GM12878 (cell line): Measurements from ENCODE around the gene IL10. TPM values are rescaled to one million over a fixed set of nuclear protein-coding genes. Genes with fewer than 3 reads are reported as not detected.

Experiments used
- ATAC-seq: fragments of 200-7000 bp; cut with Tn5 transposase; 3 replicates; pipeline ENCODE4 v1.9.1; 2020; ENCODE audit warnings: mild to moderate bottlenecking, moderate library complexity
- BruUV-seq: library from RNA; stranded (reverse); fragments of 400-500 nt; replicated peaks from 2 replicates; lab custom pipeline; 2021; lab: Mats Ljungman, UMichigan
- CTCF ChIA-PET: fragments of 300-600 bp; sonication (Branson Sonifier 250); formaldehyde crosslinking; extraction: SDS; loops from one replicate; lab custom pipeline; 2021; ENCODE audit warnings: inconsistent platforms; lab: Yijun Ruan, JAX
- POLR2A ChIA-PET: fragments of 350-600 bp; formaldehyde crosslinking; extraction: SDS; loops from one replicate; lab custom pipeline; 2021; ENCODE audit warnings: inconsistent platforms; lab: Charles Lee
- RAD21 ChIA-PET: fragments of 300-600 bp; sonication (Branson Sonifier 250); formaldehyde crosslinking; loops from one replicate; lab custom pipeline; 2023; ENCODE audit warnings: antibody characterized with exemption; ENCODE audit not compliant: unreplicated experiment; lab: Charles Lee
- SMC1A ChIA-PET: fragments of 300-600 bp; sonication (Branson Sonifier 250); formaldehyde crosslinking; loops from one replicate; lab custom pipeline; 2023; ENCODE audit not compliant: unreplicated experiment, uncharacterized antibody; lab: Charles Lee
- DNase-seq: peaks from one replicate; pipeline ENCODE4 v3.0.0-alpha.2; 2011; ENCODE audit warnings: low read depth, low spot score
- FAIRE-seq: peaks from 3 replicates; lab custom pipeline; 2011; peaks lifted over from hg19 to GRCh38; lab: Jason Lieb, UNC
- H2AFZ ChIP-seq: 2 replicates; pipeline ENCODE4 v1.6.0; 2011; ENCODE audit warnings: low read depth, low read length, control low read depth; ENCODE audit not compliant: control insufficient read depth
- H3K27ac ChIP-seq: 2 replicates; pipeline ENCODE4 v1.5.1; 2011; ENCODE audit warnings: control low read depth; ENCODE audit not compliant: control insufficient read depth, insufficient read depth
- H3K27me3 ChIP-seq, 2 experiments: replicated peaks in 1 of 2; 2 replicates each; pipeline versions ENCODE4 v1.6.0 to v1.6.1; 2011; ENCODE audit warnings: low read length in 1 of 2; ENCODE audit not compliant: control insufficient read depth in 2 of 2, insufficient read depth in 2 of 2
- H3K36me3 ChIP-seq, 2 experiments: 2 replicates each; pipeline ENCODE4 v1.5.1; 2011; ENCODE audit warnings: low read length in 1 of 2; ENCODE audit not compliant: control insufficient read depth in 2 of 2, insufficient read depth in 2 of 2
- H3K4me1 ChIP-seq: 2 replicates; pipeline ENCODE4 v1.6.1; 2011; ENCODE audit warnings: mild to moderate bottlenecking, low read length, moderate library complexity, mixed read lengths; ENCODE audit not compliant: control insufficient read depth, insufficient read depth
- H3K4me2 ChIP-seq: 2 replicates; pipeline ENCODE4 v1.6.0; 2011; ENCODE audit warnings: control low read depth; ENCODE audit not compliant: control insufficient read depth, insufficient read depth
- H3K4me3 ChIP-seq: fragments of 200-600 bp; sonication (generic); 2 replicates; pipeline ENCODE4 v1.5.1; 2016
- H3K79me2 ChIP-seq: 2 replicates; pipeline ENCODE4 v1.6.0; 2011; ENCODE audit warnings: low read length; ENCODE audit not compliant: control insufficient read depth, insufficient read depth
- H3K9ac ChIP-seq: 2 replicates; pipeline ENCODE4 v1.8.0; 2011; ENCODE audit warnings: low read length, control low read depth, mixed read lengths; ENCODE audit not compliant: control insufficient read depth, insufficient read depth
- H3K9me3 ChIP-seq: replicated peaks from 3 replicates; pipeline ENCODE4 v1.5.1; 2011; ENCODE audit warnings: mild to moderate bottlenecking, low read length; ENCODE audit not compliant: control insufficient read depth, insufficient read depth
- H4K20me1 ChIP-seq: 2 replicates; pipeline ENCODE4 v1.6.0; 2011; ENCODE audit not compliant: control insufficient read depth, insufficient read depth
- CEBPB ChIP-seq, 2 experiments: fragments of 150-350 bp in 1 of 2; IDR thresholded peaks; 2 replicates each; pipeline ENCODE4 v1.6.1; 2012 to 2014; ENCODE audit warnings: low read depth in 2 of 2, low read length in 2 of 2, borderline replicate concordance in 1 of 2, inconsistent platforms in 1 of 2
- CHD4 ChIP-seq: fragments of 200-600 bp; sonication (generic); IDR thresholded peaks from 2 replicates; pipeline ENCODE4 v1.6.1; 2016; ENCODE audit warnings: mild to moderate bottlenecking
- FOXK2 ChIP-seq: fragments of 450-650 bp; IDR thresholded peaks from 2 replicates; pipeline ENCODE4 v1.6.1; 2017; ENCODE audit warnings: mild to moderate bottlenecking, moderate library complexity
- POLR2A ChIP-seq: IDR thresholded peaks from 2 replicates; pipeline ENCODE4 v1.6.1; 2011; ENCODE audit warnings: low read depth, mild to moderate bottlenecking, low read length
- SMAD5 ChIP-seq: IDR thresholded peaks from 2 replicates; pipeline ENCODE4 v1.6.1; 2016; ENCODE audit warnings: antibody characterized with exemption, low read depth
- SMARCA5 ChIP-seq: fragments of 450-650 bp; IDR thresholded peaks from 2 replicates; pipeline ENCODE4 v1.6.1; 2017; ENCODE audit warnings: mild to moderate bottlenecking
- YBX1 ChIP-seq: fragments of 450-650 bp; IDR thresholded peaks from 2 replicates; pipeline ENCODE4 v1.6.1; 2016; ENCODE audit warnings: antibody characterized with exemption
- ZNF207 ChIP-seq: fragments of 450-650 bp; IDR thresholded peaks from 2 replicates; pipeline ENCODE4 v1.6.1; 2014; ENCODE audit warnings: antibody characterized with exemption, mild to moderate bottlenecking, borderline replicate concordance
- WGBS: methylation state at CpG from one replicate; pipeline ENCODE4 v1.1.6; 2016; ENCODE audit warnings: low lambda C conversion rate; ENCODE audit not compliant: insufficient replicate concordance, insufficient coverage; ENCODE audit errors: missing lambda C conversion rate; 5-methylcytosine and 5-hydroxymethylcytosine counted together
- in situ Hi-C: fragments of 300-500 bp; cut with MboI; formaldehyde crosslinking; loops from 9 replicates; pipeline ENCODE4 v1.14.3; 2018; ENCODE audit warnings: mixed read lengths
- intact Hi-C: fragments of 100-400 bp; cut with micrococcal nuclease; formaldehyde crosslinking; loops from one replicate; pipeline ENCODE4 v1.14.2; 2022; ENCODE audit not compliant: unreplicated experiment
- polyA plus RNA-seq, 11 experiments: library from polyadenylated mRNA; depleted of rRNA in 4 of 11; unstranded in 6 of 11; stranded (reverse) in 5 of 11; fragments of >200 nt; fragmentation: Nextera tagmentation in 4 of 11; fragmentation: Illumina TruSeq in 1 of 11; extraction: Ambion mirVana in 4 of 11; extraction: Trizol in 1 of 11; gene quantifications; 1 replicate in 1 of 11; 2 replicates in 10 of 11; pipeline versions ENCODE4 v1.2.1 to v1.2.3, GENCODE V29; 2011 to 2016; ENCODE audit warnings: inconsistent platforms in 2 of 11, missing spikeins in 2 of 11, low read depth in 1 of 11
- total RNA-seq, 4 experiments: library from RNA; depleted of rRNA in 3 of 4; stranded (reverse); fragments of >200 nt in 3 of 4; fragmentation: Illumina TruSeq in 1 of 4; extraction: Trizol in 1 of 4; gene quantifications; 2 replicates each; pipeline versions ENCODE4 v1.2.1 to v1.2.3, GENCODE V29; 2013 to 2021
- TF ChIP-seq, protein P1 (sequence below): IDR thresholded peaks from 2 replicates; pipeline ENCODE4 v1.6.1; 2011; ENCODE audit warnings: borderline replicate concordance, low read depth, mild to moderate bottlenecking, moderate library complexity, low read length; ENCODE audit not compliant: insufficient read depth, poor library complexity, severe bottlenecking
- TF ChIP-seq, protein P2 (sequence below): fragments of 450-650 bp; formaldehyde crosslinking; IDR thresholded peaks from 2 replicates; pipeline ENCODE4 v1.4.0; 2020; ENCODE audit warnings: mild to moderate bottlenecking, moderate library complexity
- TF ChIP-seq, protein P3 (sequence below): fragments of 450-650 bp; IDR thresholded peaks from 2 replicates; pipeline ENCODE4 v1.6.1; 2017; ENCODE audit warnings: low read depth, mild to moderate bottlenecking, moderate library complexity
- TF ChIP-seq, protein P4 (sequence below): IDR thresholded peaks from 2 replicates; pipeline ENCODE4 v1.6.1; 2011; ENCODE audit warnings: borderline replicate concordance, low read depth, mild to moderate bottlenecking, moderate library complexity, mixed read lengths, low read length; ENCODE audit not compliant: insufficient read depth; ENCODE audit errors: extremely low read length
- TF ChIP-seq, protein P5 (sequence below): IDR thresholded peaks from 2 replicates; pipeline ENCODE4 v1.6.1; 2012; ENCODE audit warnings: low read length, inconsistent platforms

IL10 gene
- total and polyA plus RNA-seq, 10 of the 15 experiments (the other 5 are each of a cell fraction or from before 2014, with no cell fraction given) = 0.34 to 5.0 (median 1.1) TPM

DNA sequence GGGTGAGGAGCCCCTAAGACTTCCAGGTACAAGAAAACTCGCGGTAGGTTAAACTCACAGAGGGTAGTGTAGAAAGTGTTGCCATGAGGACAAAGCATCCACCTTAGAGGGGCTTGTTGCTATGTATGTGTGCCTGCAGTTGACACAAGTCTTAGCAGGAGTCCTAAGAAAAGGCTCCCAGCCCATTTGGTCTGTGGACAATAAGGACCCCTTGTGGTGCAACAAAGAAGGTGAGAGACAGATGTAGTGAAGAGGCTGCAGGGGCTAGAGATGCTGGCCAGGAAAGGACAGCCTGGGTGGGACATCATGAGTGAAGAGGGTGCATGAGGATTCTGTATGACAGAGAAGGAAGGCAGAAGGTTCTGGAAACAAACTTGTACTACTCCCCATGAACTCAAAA is 36.3 kb upstream of the IL10 start (continued):
- peak; percentile 55; the same call in 1 of the 2 replicates for TF ChIP-seq SMARCA5

DNA sequence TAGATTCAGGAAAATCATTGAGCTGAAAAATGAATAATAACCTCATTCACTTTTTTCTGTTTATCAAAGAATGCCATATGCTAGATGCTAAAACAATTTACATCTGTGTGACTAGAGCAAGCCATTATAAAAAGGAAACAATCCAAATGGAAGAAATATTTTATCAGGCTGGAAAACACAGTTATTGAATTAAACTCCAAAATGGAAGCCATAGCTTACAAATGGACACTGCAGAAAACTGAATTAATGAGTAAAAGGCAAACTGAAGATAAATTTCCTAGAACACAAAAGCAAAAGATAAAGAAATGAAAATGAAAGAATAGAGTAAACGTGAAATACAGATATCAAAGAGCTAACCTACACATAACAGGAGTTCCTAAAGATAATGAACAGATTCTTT is 33.1 kb upstream of the IL10 start:
- ChIA-PET RAD21 (interaction anchor here (0.5 to 14.8 kb wide), 15 partner anchors 8 to 177 kb away, joined by 3 to 297 read pairs (median 4); partner anchors contain the start of genes FCMR, IL10 and IL19), POLR2A (interaction anchor here (0.6 to 5.1 kb wide), 8 partner anchors 13 to 335 kb away, joined by 3 to 41 read pairs (median 4); partner anchors contain the start of gene IL19), SMC1A (interaction anchor here (0.5 to 14.9 kb wide), 23 partner anchors 10 to 176 kb away, joined by 3 to 417 read pairs (median 12); partner anchors contain the start of genes DYRK3, IL10 and IL19), CTCF (interaction anchor here (0.8 to 18.5 kb wide), 25 partner anchors 9 to 199 kb away, joined by 3 to 805 read pairs (median 6); partner anchors contain the start of genes DYRK3, IL10 and IL19)
- Histone ChIP-seq H2AFZ (no peak overlapping the region), H3K9me3 (no peaks in the 10 kb centered on the region), H3K36me3 (no peaks in the 10 kb centered on the region), H3K27ac (no peak overlapping the region), H3K4me1 (peaks cover 20% of the 10 kb centered on the region), H3K4me2 (no peak overlapping the region), H3K79me2 (no peaks in the 10 kb centered on the region), H3K9ac (no peak overlapping the region), H4K20me1 (no peaks in the 10 kb centered on the region; the same call in 1 of the 2 replicates), H3K27me3 (no peaks in the 10 kb centered on the region), H3K4me3 (no peak overlapping the region)
- no peak for ATAC-seq
- no peak for FAIRE-seq
- intact Hi-C loops (loop anchor here (10.0 kb wide), 1 partner anchor 201 kb away; no protein-coding TSS in a partner anchor), in situ Hi-C loops (no loop called here)
- WGBS = 77% methylated on average over 1 of the region's 1 CpG
- BruUV-seq = no TSS peak
- no peak for DNase-seq
- TF ChIP-seq, protein P1, sequence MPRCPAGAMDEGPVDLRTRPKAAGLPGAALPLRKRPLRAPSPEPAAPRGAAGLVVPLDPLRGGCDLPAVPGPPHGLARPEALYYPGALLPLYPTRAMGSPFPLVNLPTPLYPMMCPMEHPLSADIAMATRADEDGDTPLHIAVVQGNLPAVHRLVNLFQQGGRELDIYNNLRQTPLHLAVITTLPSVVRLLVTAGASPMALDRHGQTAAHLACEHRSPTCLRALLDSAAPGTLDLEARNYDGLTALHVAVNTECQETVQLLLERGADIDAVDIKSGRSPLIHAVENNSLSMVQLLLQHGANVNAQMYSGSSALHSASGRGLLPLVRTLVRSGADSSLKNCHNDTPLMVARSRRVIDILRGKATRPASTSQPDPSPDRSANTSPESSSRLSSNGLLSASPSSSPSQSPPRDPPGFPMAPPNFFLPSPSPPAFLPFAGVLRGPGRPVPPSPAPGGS = no peak
- TF ChIP-seq, protein P2, sequence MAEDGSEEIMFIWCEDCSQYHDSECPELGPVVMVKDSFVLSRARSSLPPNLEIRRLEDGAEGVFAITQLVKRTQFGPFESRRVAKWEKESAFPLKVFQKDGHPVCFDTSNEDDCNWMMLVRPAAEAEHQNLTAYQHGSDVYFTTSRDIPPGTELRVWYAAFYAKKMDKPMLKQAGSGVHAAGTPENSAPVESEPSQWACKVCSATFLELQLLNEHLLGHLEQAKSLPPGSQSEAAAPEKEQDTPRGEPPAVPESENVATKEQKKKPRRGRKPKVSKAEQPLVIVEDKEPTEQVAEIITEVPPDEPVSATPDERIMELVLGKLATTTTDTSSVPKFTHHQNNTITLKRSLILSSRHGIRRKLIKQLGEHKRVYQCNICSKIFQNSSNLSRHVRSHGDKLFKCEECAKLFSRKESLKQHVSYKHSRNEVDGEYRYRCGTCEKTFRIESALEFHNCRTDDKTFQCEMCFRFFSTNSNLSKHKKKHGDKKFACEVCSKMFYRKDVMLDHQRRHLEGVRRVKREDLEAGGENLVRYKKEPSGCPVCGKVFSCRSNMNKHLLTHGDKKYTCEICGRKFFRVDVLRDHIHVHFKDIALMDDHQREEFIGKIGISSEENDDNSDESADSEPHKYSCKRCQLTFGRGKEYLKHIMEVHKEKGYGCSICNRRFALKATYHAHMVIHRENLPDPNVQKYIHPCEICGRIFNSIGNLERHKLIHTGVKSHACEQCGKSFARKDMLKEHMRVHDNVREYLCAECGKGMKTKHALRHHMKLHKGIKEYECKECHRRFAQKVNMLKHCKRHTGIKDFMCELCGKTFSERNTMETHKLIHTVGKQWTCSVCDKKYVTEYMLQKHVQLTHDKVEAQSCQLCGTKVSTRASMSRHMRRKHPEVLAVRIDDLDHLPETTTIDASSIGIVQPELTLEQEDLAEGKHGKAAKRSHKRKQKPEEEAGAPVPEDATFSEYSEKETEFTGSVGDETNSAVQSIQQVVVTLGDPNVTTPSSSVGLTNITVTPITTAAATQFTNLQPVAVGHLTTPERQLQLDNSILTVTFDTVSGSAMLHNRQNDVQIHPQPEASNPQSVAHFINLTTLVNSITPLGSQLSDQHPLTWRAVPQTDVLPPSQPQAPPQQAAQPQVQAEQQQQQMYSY (CRISPR knock-in tag) = no peak
- TF ChIP-seq FOXK2 (no peak), CEBPB (IDR thresholded peaks at IDR 0.05; ENCODE audit: borderline replicate concordance in 1 of 2, low read depth in 2 of 2, low read length in 2 of 2) (no peak), YBX1 (no peak), ZNF207 (no peak), CHD4 (no peak), POLR2A (no peak), SMAD5 (no peak)
- TF ChIP-seq, protein P3, sequence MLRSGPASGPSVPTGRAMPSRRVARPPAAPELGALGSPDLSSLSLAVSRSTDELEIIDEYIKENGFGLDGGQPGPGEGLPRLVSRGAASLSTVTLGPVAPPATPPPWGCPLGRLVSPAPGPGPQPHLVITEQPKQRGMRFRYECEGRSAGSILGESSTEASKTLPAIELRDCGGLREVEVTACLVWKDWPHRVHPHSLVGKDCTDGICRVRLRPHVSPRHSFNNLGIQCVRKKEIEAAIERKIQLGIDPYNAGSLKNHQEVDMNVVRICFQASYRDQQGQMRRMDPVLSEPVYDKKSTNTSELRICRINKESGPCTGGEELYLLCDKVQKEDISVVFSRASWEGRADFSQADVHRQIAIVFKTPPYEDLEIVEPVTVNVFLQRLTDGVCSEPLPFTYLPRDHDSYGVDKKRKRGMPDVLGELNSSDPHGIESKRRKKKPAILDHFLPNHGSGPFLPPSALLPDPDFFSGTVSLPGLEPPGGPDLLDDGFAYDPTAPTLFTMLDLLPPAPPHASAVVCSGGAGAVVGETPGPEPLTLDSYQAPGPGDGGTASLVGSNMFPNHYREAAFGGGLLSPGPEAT = no peak
- TF ChIP-seq, protein P4, sequence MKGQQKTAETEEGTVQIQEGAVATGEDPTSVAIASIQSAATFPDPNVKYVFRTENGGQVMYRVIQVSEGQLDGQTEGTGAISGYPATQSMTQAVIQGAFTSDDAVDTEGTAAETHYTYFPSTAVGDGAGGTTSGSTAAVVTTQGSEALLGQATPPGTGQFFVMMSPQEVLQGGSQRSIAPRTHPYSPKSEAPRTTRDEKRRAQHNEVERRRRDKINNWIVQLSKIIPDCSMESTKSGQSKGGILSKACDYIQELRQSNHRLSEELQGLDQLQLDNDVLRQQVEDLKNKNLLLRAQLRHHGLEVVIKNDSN = no peak
- TF ChIP-seq, protein P5, sequence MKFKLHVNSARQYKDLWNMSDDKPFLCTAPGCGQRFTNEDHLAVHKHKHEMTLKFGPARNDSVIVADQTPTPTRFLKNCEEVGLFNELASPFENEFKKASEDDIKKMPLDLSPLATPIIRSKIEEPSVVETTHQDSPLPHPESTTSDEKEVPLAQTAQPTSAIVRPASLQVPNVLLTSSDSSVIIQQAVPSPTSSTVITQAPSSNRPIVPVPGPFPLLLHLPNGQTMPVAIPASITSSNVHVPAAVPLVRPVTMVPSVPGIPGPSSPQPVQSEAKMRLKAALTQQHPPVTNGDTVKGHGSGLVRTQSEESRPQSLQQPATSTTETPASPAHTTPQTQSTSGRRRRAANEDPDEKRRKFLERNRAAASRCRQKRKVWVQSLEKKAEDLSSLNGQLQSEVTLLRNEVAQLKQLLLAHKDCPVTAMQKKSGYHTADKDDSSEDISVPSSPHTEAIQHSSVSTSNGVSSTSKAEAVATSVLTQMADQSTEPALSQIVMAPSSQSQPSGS = no peak
